Activated naive CD8-positive, alpha-beta T cell treated with anti-CD3 and anti-CD28 coated beads, Interleukin-2, amount 50 U/mL, for 16 hours (primary cell): ENCODE measurements around the gene LDLRAD3.

ENCODE experiments used
- DNase-seq: peaks from one replicate; pipeline ENCODE4 v3.0.0-alpha.2; 2020; ENCODE audit warnings: low read depth, low spot score

LDLRAD3 gene

DNA sequence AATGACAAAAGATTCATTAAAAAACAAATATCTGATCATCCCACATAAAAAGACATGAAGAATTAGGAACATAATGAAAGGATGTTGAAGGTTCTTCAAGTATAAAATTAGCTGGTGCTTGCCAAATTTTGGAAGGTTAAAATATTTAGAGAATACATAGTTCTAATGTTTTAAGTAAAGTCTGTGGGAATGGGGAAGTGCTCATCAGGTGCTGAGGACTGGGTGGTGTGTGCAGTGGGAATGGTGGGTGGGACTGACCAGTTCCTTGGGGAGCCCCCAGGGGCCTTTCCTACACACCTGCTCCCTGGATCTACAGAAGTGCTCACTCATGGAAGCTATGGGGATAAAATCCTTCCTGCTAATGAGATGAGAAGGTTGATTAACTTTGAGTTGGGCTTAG is 11.8 kb downstream of the LDLRAD3 start:
- DNase-seq, result no peak

DNA sequence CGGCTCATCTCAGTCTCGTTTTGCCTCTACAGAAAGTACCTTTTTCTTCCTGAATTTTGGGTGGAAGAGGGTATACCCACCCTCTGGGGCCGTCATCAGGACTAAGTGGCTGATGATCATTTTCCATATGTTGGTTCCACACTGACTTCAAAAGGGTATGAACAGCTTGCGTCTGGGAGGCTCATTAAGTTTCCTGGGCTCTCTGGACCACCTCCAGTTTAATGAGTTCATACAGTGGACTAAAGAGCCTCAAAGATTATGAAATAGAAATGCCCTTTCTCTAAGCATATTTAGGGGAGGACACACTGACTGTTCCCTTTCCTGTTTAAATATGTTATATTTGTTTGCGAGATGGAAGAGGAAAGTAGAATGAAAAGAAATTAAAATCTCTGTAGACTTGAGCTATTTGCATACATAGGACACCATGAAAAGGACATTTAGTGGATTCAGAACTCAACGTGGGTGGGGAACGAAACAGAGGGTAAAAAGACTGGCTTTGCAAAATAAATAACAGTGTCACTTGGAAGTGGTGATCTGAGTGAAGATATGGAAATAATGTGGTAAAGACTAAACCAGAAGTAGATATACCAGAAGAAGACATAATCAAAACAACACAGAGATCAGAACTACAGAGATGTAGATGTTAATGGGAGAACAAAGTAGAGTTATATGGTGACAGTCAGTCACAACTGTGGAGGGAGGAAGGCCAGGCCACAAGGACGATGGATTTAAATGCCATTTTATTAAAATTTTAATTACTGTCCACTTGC is 18.7 kb downstream of the LDLRAD3 start:
- DNase-seq, result no peak

GRCh38 chr11:35963911-35964310 is 20.0 kb downstream of the LDLRAD3 start:
- no peak for DNase-seq

DNA sequence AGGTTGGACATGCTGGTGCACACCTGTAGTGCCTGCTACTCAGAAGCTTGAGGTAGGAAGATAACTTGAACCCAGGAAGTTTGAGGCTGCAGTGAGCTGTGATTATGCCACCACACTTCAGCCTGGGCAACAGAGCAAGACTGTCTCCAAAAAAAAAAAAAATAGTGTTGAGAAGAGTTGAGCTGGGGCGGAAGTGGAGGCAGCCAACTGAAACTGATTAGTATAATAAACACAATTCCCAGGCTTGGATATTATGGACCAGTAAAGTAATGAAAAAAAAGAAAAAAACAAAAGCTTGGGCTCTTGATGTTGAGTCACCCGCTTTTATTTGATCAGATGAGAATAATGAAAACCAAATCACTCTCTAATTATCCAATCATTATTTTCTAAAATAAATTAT is 21.0 kb downstream of the LDLRAD3 start:
- DNase-seq, result no peak

DNA sequence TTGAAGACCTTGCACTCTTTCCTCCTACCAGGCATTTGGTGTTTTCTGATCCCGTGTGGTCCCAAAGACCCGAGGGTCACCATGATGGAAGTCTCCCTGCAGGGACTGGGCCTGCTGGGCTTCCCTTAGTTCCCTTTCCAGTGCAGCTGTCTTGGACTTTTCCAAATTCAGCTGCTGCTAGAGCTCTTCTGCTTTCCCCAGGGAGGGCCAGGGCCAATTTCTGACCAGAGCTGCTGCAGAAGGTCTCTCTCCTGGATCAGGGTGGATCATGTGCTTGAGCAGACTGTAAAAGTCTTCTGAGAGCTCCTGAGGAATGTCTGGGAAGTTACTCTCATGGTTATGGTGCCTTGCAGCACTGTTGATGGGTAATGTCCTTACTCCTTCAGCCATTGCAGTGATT is 23.2 kb downstream of the LDLRAD3 start:
- DNase-seq, result no peak

DNA sequence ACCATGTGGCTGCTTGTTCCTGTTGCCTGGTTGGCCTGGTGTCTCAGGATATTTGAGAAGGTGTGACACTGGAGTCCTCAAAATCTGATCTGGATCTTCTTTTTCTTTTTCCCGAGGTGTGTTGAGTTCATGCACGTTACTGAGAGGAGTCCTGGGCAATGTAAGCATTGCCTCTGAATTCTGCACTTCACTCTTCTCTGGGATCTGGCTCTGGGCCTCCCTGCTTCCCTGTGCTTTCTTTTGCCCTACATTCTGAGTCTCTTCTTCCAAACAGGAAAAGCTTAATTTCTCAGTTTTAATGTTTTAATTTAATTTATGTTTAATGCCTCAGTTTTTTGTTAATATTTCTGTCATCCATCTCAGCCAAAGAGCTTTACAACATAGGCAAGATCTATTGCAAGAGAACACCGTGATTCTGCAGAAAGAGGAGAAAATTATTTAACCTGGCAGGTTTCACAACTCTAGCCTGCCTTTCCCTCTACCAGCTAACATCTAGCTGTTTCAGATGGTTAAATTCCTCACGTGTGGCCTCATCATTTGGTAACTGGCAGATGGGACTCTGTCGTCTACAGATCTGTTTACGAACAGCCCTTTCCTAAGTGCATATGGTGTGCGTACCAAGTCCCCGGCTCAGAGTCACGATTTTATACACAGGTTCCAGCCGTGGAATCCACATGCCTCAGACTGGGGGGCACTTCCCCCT is 24.7 kb downstream of the LDLRAD3 start:
- no peak for DNase-seq

- DNase-seq, result no peak
Measured at GRCh38 chr11:35969089-35970042, 25.5 kb downstream of the LDLRAD3 start.

GRCh38 chr11:35970445-35970844 is 26.6 kb downstream of the LDLRAD3 start:
- no peak for DNase-seq

GRCh38 chr11:35971841-35972422 is 28.1 kb downstream of the LDLRAD3 start:
- no peak for DNase-seq

DNA sequence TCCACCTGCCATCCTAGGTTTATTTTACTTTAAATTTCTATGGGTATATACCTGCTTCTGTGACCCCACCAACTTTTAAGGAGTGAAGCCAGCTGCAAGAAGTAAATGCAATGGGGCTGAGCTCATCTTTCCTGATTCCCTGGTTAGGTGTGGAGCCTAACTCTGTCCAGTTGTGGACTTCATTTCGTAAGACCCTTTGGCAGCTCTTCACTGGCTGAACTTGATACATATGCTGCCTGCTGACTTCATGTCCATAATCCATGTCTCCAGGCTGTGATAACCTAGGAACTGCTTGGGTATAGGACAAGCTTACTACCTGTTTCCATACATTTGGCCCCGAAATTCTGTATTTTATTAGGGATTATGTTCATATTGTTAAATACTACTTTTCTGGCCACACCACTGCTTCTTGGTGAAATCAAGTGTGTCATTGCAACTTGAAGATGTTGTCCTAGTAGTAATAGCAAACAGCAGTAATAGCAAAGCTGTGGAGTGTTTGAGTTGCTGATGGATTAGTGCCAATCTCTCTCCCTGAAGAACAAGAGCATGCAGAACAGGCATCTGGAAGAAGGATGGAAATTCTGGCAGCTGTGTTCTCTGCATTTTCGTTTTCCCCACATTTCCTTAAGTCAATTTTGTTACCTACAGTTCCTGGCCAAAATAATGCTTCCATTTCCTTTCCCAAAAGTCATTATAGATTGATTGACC is 31.2 kb downstream of the LDLRAD3 start:
- no peak for DNase-seq

GRCh38 chr11:35976434-35976833 is 32.6 kb downstream of the LDLRAD3 start:
- no peak for DNase-seq

GRCh38 chr11:35978183-35978582 is 34.3 kb downstream of the LDLRAD3 start:
- no peak for DNase-seq

DNA sequence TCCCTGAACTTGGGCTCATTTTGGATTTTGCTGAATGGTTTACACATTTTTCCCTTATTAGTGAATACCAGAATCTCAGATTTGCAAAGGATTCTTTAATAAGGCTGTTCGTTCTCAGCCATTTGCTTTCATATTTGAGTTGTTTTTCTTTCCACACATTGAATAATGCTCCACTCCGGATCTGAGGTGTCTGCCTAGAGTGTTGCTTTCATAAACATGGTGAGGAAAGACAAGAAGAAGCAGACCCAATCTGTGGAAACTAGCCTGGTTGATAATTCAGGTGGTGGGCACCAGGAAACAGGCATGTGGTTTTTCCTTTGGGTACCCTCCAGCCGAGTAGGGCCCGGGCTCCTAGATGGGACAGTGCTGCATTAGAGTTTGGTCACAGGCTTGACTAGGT is 35.0 kb downstream of the LDLRAD3 start:
- no peak for DNase-seq

DNA sequence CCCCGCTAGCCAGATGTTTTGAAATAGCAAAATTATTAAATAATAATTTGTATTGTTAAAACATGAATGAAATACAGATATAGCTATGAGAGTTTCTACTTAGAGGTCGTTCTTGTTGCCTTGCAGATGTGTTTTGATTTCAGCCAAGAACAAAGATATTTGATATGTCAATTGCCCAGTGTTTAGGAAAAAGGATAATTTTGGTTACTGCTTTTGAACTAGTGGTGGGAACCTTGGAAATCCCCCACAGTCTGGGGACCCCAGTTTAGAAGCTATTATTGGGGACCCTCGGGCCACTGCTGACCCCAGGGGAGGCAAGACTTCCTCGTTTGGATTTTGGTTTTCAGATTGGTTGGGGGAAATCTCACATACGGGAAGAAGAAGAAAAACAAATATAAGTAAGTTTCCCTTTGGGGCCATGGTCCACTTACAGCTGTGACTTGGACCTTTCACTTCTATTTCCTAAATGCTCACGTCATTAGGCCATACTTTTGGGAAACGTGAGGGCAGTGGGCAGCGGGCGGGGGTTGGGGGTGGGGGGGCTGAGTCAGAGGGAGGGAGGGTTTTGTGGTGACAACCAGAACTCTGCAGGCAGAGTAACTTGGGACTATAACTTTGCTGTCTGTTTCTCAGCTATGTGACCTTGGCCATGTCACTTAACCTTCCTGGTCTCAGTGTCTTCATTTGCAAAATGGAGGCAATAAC is 37.0 kb downstream of the LDLRAD3 start:
- no peak for DNase-seq

- DNase-seq, result no peak
Measured at GRCh38 chr11:35981581-35981980, 37.7 kb downstream of the LDLRAD3 start.

DNA sequence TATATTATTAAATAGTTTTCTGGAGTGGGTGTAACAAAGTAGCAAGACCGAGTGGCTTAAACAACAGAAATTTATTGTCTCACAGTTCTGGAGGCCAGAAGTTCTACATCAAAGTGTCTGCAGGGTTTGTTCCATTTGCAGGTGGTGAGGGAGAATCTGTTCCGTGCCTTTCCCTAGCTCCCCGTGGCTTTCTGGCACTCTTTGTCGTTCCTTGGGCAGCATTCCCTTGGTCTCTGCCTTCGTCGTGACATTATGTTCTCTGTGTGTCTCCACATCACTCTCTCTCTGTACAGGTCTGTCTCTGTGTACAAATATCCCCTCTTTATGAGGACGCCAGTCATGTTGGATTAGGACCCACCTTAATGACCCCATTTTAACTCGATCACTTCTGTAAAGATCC is 38.2 kb downstream of the LDLRAD3 start:
- no peak for DNase-seq

DNA sequence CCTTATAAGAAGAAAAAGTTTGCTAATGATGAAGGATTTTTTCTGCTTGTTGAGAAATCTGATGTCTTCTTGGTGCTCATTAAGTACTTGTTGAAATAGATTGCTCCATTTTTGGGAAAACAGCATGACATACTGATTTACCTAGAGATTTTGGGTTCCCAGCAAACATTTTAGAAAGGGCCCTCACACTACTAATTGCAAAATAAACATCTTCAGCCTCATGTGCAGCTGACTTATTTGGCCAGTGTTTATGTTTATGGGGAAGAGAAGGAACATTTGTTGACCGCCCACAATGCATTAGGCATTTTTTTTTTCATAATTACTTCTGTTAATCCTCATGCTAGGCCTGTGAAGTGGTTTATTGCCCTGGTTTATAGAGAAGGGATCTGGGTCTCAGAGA is 40.1 kb downstream of the LDLRAD3 start:
- DNase-seq, result no peak

DNA sequence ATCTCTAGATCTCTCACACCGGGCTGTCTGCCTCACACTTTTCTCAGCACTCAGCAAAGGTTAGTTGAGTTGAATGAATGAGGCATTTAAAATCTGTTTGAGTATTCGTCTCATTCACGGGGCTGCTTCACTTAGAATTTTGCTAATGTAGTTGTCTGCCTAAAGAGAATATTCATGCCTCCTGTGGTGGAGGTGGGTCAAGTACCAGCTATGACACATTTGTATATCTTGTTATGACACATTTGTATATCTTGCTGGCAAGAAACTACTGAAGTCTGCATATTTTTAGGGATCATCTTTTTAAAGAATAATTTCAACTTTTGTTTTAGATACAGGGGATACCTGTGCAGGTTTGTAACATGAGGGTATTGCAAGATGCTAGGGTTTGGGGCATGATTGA is 43.1 kb downstream of the LDLRAD3 start:
- DNase-seq, result no peak

DNA sequence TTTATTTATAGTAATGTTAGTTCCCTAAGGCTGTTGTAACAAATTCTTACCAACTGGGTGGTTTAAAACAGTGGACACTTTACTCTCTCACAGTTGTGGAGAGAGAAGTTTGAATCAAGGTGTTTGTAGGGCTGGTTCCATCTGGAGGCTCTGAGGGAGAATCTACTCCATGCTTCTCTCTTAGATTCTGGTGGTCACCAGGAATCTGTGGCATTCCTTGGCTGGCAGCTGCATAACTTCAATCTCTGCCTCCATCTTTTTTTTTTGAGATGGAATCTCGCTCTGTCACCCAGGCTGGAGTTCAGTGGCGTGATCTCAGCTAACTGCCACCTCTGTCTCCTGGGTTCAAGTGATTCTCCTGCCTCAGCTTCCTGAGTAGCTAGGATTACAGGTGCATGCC is 46.3 kb downstream of the LDLRAD3 start:
- DNase-seq, result no peak

GRCh38 chr11:35990816-35991215 is 47.0 kb downstream of the LDLRAD3 start:
- no peak for DNase-seq

GRCh38 chr11:35992548-35992947 is 48.7 kb downstream of the LDLRAD3 start:
- DNase-seq, result no peak
